ENCODE measurements around the gene ZBTB34. TPM values are rescaled to one million over a fixed set of nuclear protein-coding genes. Genes with fewer than 3 reads are reported as not detected.

ZBTB34 gene
- polyA plus RNA-seq, 3 donors, result 3.2 to 15.3 (median 3.6) TPM

DNA sequence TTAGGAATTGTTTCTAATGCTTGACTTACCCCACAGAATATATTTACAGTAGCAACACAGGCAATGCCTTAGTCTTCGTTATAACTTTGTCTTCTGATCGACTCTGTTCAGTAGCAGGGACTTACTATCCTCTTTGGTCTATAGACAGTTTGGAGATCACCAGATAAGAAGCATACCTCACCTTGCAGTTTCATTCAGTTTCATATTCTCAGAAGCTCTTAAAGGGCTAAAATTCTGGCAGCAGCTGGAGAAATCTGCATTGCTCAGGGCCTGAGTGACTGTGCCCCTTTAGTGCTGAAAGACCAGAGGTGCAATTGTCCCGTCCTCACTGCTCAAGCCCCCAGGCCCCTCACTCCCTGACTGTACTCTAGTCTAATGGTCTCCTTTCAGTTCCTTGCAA lies 29.6 kb upstream of the ZBTB34 start:
- no peaks in the 10 kb centered on the region for H3K27me3 ChIP-seq (ENCODE audit: control insufficient read depth in 2 of 2, insufficient read depth in 2 of 2, low read length in 2 of 2)
- no peak overlapping the region for H3K9ac ChIP-seq (ENCODE audit: insufficient read depth, low read length, poor library complexity, severe bottlenecking)
- intact Hi-C loops (cut with micrococcal nuclease), result no loop called here
- DNase-seq, result no peak
- TF ChIP-seq, protein P1, sequence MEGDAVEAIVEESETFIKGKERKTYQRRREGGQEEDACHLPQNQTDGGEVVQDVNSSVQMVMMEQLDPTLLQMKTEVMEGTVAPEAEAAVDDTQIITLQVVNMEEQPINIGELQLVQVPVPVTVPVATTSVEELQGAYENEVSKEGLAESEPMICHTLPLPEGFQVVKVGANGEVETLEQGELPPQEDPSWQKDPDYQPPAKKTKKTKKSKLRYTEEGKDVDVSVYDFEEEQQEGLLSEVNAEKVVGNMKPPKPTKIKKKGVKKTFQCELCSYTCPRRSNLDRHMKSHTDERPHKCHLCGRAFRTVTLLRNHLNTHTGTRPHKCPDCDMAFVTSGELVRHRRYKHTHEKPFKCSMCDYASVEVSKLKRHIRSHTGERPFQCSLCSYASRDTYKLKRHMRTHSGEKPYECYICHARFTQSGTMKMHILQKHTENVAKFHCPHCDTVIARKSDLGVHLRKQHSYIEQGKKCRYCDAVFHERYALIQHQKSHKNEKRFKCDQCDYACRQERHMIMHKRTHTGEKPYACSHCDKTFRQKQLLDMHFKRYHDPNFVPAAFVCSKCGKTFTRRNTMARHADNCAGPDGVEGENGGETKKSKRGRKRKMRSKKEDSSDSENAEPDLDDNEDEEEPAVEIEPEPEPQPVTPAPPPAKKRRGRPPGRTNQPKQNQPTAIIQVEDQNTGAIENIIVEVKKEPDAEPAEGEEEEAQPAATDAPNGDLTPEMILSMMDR (IDR thresholded peaks at IDR 0.05), result no peak
- WGBS (ENCODE audit: insufficient coverage), result 100% methylated on average over 1 of the region's 3 CpGs
- no peak overlapping the region for H3K27ac ChIP-seq (ENCODE audit: low read depth in 1 of 2, low read length in 2 of 2)
- H3K9me3 Mint-ChIP-seq, result no peaks in the 10 kb centered on the region
- no peak overlapping the region for H3K4me2 ChIP-seq (replicated peaks; ENCODE audit: extremely low read depth, low read length, poor library complexity, severe bottlenecking)
- no peaks in the 10 kb centered on the region for H3K27me3 Mint-ChIP-seq (ENCODE audit: low read depth in 3 of 3)
- H3K4me3 ChIP-seq (replicated peaks in 1 of 3; ENCODE audit: low read depth in 2 of 3, low read length in 3 of 3), result no peak overlapping the region
- no peaks in the 10 kb centered on the region for H3K4me1 Mint-ChIP-seq
- H3K9me3 ChIP-seq (replicated peaks in 1 of 2; ENCODE audit: control insufficient read depth in 1 of 2, insufficient read depth in 1 of 2, low read length in 2 of 2), result no peaks in the 10 kb centered on the region
- no peak overlapping the region for H3K4me3 Mint-ChIP-seq
- H3K27ac Mint-ChIP-seq, result peak overlapping the region in 1 of 7 donors; percentile 37
- H2AFZ ChIP-seq (ENCODE audit: insufficient read depth, low read depth, low read length, poor library complexity, severe bottlenecking), result no peak overlapping the region
- peaks cover 73% of the 10 kb centered on the region for H4K20me1 ChIP-seq (ENCODE audit: insufficient read depth, low read length)
- no peaks in the 10 kb centered on the region for H3K4me1 ChIP-seq (ENCODE audit: control insufficient read depth in 1 of 2, insufficient read depth in 2 of 2, low read length in 2 of 2)
- peaks cover 54 to 83% of the 10 kb centered on the region in 2 donors for H3K36me3 ChIP-seq (replicated peaks in 1 of 2; ENCODE audit: control insufficient read depth in 1 of 2, insufficient read depth in 2 of 2, low read length in 2 of 2)
- H3K36me3 Mint-ChIP-seq, result peaks cover 67 to 82% of the 10 kb centered on the region in 2 donors
- H3K79me2 ChIP-seq (ENCODE audit: insufficient read depth, low read length), result peaks cover 46% of the 10 kb centered on the region

DNA sequence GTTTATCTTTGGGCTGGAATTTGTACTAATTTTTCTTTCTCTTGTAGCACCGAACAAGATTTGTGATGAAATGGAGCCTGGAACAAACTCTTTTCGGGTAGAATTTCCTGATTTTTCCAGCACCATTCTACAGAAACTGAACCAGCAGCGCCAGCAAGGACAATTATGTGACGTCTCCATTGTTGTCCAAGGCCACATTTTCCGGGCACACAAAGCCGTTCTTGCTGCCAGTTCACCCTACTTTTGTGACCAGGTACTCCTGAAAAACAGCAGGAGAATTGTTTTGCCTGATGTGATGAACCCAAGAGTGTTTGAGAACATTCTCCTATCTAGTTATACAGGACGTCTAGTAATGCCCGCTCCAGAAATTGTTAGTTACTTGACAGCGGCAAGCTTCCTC lies 28.0 kb upstream of the ZBTB34 start:
- Histone ChIP-seq H3K27ac (ENCODE audit: low read depth in 1 of 2, low read length in 2 of 2) (no peak overlapping the region), H3K27me3 (ENCODE audit: control insufficient read depth in 2 of 2, insufficient read depth in 2 of 2, low read length in 2 of 2) (no peaks in the 10 kb centered on the region), H3K9me3 (replicated peaks in 1 of 2; ENCODE audit: control insufficient read depth in 1 of 2, insufficient read depth in 1 of 2, low read length in 2 of 2) (no peaks in the 10 kb centered on the region), H3K79me2 (ENCODE audit: insufficient read depth, low read length) (peaks cover 40% of the 10 kb centered on the region), H3K4me1 (ENCODE audit: control insufficient read depth in 1 of 2, insufficient read depth in 2 of 2, low read length in 2 of 2) (no peaks in the 10 kb centered on the region), H3K36me3 (replicated peaks in 1 of 2; ENCODE audit: control insufficient read depth in 1 of 2, insufficient read depth in 2 of 2, low read length in 2 of 2) (peaks cover 48 to 88% of the 10 kb centered on the region in 2 donors), H3K9ac (ENCODE audit: insufficient read depth, low read length, poor library complexity, severe bottlenecking) (no peak overlapping the region), H3K4me2 (replicated peaks; ENCODE audit: extremely low read depth, low read length, poor library complexity, severe bottlenecking) (no peak overlapping the region), H2AFZ (ENCODE audit: insufficient read depth, low read depth, low read length, poor library complexity, severe bottlenecking) (no peak overlapping the region), H3K4me3 (replicated peaks in 1 of 3; ENCODE audit: low read depth in 2 of 3, low read length in 3 of 3) (no peak overlapping the region), H4K20me1 (ENCODE audit: insufficient read depth, low read length) (peaks cover 78% of the 10 kb centered on the region)
- Mint-ChIP-seq H3K27ac (no peak overlapping the region), H3K4me3 (no peak overlapping the region), H3K4me1 (peaks cover 1% of the 10 kb centered on the region), H3K27me3 (ENCODE audit: low read depth in 3 of 3) (no peaks in the 10 kb centered on the region), H3K9me3 (no peaks in the 10 kb centered on the region), H3K36me3 (peaks cover 73 to 79% of the 10 kb centered on the region in 2 donors)
- 96% methylated on average over 8 of the region's 9 CpGs for WGBS (ENCODE audit: insufficient coverage)
- TF ChIP-seq, protein P1 (IDR thresholded peaks at IDR 0.05), result no peak
- no peak for DNase-seq
- intact Hi-C loops (cut with micrococcal nuclease), result no loop called here
